ENCODE data around the gene SURF1. TPM values are rescaled to one million over a fixed set of nuclear protein-coding genes. Genes with fewer than 3 reads are reported as not detected.

SURF1 gene
- total RNA-seq, 1 experiment from 2014 or later: 28.1 TPM

GRCh38 chr9:133342069-133342406, 14.2 kb downstream of the SURF1 start:
- Histone ChIP-seq H3K27ac (ENCODE audit: low read length) (no peak overlapping the region), H3K4me3 (ENCODE audit: low read length) (no peak overlapping the region), H3F3A (ENCODE audit: low read length, unreplicated experiment) (no peaks in the 10 kb centered on the region), H3K9ac (ENCODE audit: low read length) (no peak overlapping the region), H3K9me3 (ENCODE audit: low read length) (no peaks in the 10 kb centered on the region), H3K4me1 (ENCODE audit: insufficient read depth, low read length) (peaks cover 4% of the 10 kb centered on the region), H3K4me2 (ENCODE audit: low read length) (no peak overlapping the region), H3K9me2 (replicated peaks; ENCODE audit: low read length) (no peaks in the 10 kb centered on the region), H3K79me2 (ENCODE audit: low read length) (peaks cover 16% of the 10 kb centered on the region), H2AFZ (ENCODE audit: low read length) (no peak overlapping the region), H4K20me1 (ENCODE audit: low read length) (no peaks in the 10 kb centered on the region), H3K27me3 (ENCODE audit: low read length) (no peaks in the 10 kb centered on the region), H3K36me3 (ENCODE audit: low read depth, low read length) (no peaks in the 10 kb centered on the region; the same call in 1 of the 2 replicates)
- POLR2A ChIA-PET (ENCODE audit: unreplicated experiment): no interaction called here
- intact Hi-C loops (cut with micrococcal nuclease): no loop called here
- DNase-seq (no peak), ATAC-seq (no peak)
- CTCF ChIA-PET: no interaction called here
- TF ChIP-seq EZH2 (IDR thresholded peaks at IDR 0.05; ENCODE audit: low read length, unreplicated experiment): no peak
- no peak; the same call in 1 of the 2 replicates for TF ChIP-seq CTCF (conservative IDR thresholded peaks at IDR 0.05; ENCODE audit: low read depth, low read length)
- TF ChIP-seq EZH2phosphoT487 (IDR thresholded peaks at IDR 0.05; ENCODE audit: borderline replicate concordance, low read length): no peak
- no TSS peak for BruUV-seq (replicated peaks)

GRCh38 chr9:133341369-133342068, 14.8 kb downstream of the SURF1 start:
- intact Hi-C loops (cut with micrococcal nuclease): no loop called here
- no peak for ATAC-seq

More at GRCh38 chr9:133341369-133342068, 14.8 kb downstream of the SURF1 start:
- Histone ChIP-seq H3K9me3 (ENCODE audit: low read length) (no peaks in the 10 kb centered on the region), H3K9me2 (replicated peaks; ENCODE audit: low read length) (no peaks in the 10 kb centered on the region), H3K27me3 (ENCODE audit: low read length) (no peaks in the 10 kb centered on the region), H3K4me3 (ENCODE audit: low read length) (no peak overlapping the region), H3K36me3 (ENCODE audit: low read depth, low read length) (no peaks in the 10 kb centered on the region; the same call in 1 of the 2 replicates), H3K4me2 (ENCODE audit: low read length) (no peak overlapping the region), H4K20me1 (ENCODE audit: low read length) (no peaks in the 10 kb centered on the region), H3F3A (ENCODE audit: low read length, unreplicated experiment) (no peaks in the 10 kb centered on the region), H3K9ac (ENCODE audit: low read length) (no peak overlapping the region), H3K4me1 (ENCODE audit: insufficient read depth, low read length) (peaks cover 4% of the 10 kb centered on the region), H3K79me2 (ENCODE audit: low read length) (peaks cover 11% of the 10 kb centered on the region), H2AFZ (ENCODE audit: low read length) (no peak overlapping the region), H3K27ac (ENCODE audit: low read length) (no peak overlapping the region)
- ChIA-PET CTCF (no interaction called here), POLR2A (ENCODE audit: unreplicated experiment) (no interaction called here)
- TF ChIP-seq EZH2 (IDR thresholded peaks at IDR 0.05; ENCODE audit: low read length, unreplicated experiment) (no peak), EZH2phosphoT487 (IDR thresholded peaks at IDR 0.05; ENCODE audit: borderline replicate concordance, low read length) (no peak), CTCF (conservative IDR thresholded peaks at IDR 0.05; ENCODE audit: low read depth, low read length) (no peak)
- DNase-seq: no peak
- BruUV-seq (replicated peaks): no TSS peak
